HepG2 (cell line): Measurements from ENCODE around the gene TMEM183A. TPM values are rescaled to one million over a fixed set of nuclear protein-coding genes. Genes with fewer than 3 reads are reported as not detected.

ENCODE experiments used
- ARID4A ChIP-seq: sonication (generic); formaldehyde crosslinking; IDR thresholded peaks from 2 replicates; pipeline ENCODE4 v1.5.0; 2020; ENCODE audit warnings: mild to moderate bottlenecking, missing genetic modification reagents, borderline replicate concordance
- CEBPG ChIP-seq: IDR thresholded peaks from 2 replicates; pipeline ENCODE4 v1.6.1; 2016
- JDP2 ChIP-seq: sonication (generic); formaldehyde crosslinking; IDR thresholded peaks from 2 replicates; pipeline ENCODE4 v1.8.1; 2022; ENCODE audit warnings: missing genetic modification reagents, borderline replicate concordance
- MED1 ChIP-seq: sonication (generic); formaldehyde crosslinking; IDR thresholded peaks from 2 replicates; pipeline ENCODE4 v1.4.0; 2020; ENCODE audit warnings: missing genetic modification reagents
- RAD21 ChIP-seq: fragments of 450-650 bp; formaldehyde crosslinking; IDR thresholded peaks from 2 replicates; pipeline ENCODE4 v1.5.0; 2020; ENCODE audit warnings: mild to moderate bottlenecking
- RBAK ChIP-seq: sonication (generic); formaldehyde crosslinking; IDR thresholded peaks from 2 replicates; pipeline ENCODE4 v1.5.1; 2020; ENCODE audit warnings: mild to moderate bottlenecking, missing genetic modification reagents
- RCOR2 ChIP-seq: IDR thresholded peaks from 2 replicates; pipeline ENCODE4 v1.6.1; 2016; ENCODE audit warnings: missing biosample characterization, missing genetic modification reagents
- SAP130 ChIP-seq: IDR thresholded peaks from 2 replicates; pipeline ENCODE4 v1.6.1; 2016; ENCODE audit warnings: low read depth
- TBP ChIP-seq: sonication (generic); formaldehyde crosslinking; IDR thresholded peaks from 2 replicates; pipeline ENCODE4 v1.5.0; 2020; ENCODE audit warnings: missing genetic modification reagents
- TCF7 ChIP-seq: sonication (generic); IDR thresholded peaks from 2 replicates; pipeline ENCODE4 v1.6.1; 2016; ENCODE audit warnings: antibody characterized with exemption, low read depth
- ZBTB10 ChIP-seq: sonication (generic); formaldehyde crosslinking; IDR thresholded peaks from 2 replicates; pipeline ENCODE4 v1.4.0; 2020; ENCODE audit warnings: missing genetic modification reagents, borderline replicate concordance
- ZBTB7B ChIP-seq: sonication (generic); formaldehyde crosslinking; IDR thresholded peaks from 2 replicates; pipeline ENCODE4 v1.4.0; 2020; ENCODE audit warnings: missing genetic modification reagents
- ZFP82 ChIP-seq: sonication (generic); formaldehyde crosslinking; IDR thresholded peaks from 2 replicates; pipeline ENCODE4 v1.5.1; 2020; ENCODE audit warnings: mild to moderate bottlenecking, missing genetic modification reagents, borderline replicate concordance
- ZMAT3 ChIP-seq: sonication (generic); formaldehyde crosslinking; conservative IDR thresholded peaks from 2 replicates; pipeline ENCODE4 v1.7.0; 2021; ENCODE audit warnings: missing genetic modification reagents
- ZNF253 ChIP-seq: sonication (generic); formaldehyde crosslinking; IDR thresholded peaks from 2 replicates; pipeline ENCODE4 v1.8.0; 2022; ENCODE audit warnings: mild to moderate bottlenecking, missing genetic modification reagents, borderline replicate concordance
- ZNF547 ChIP-seq: sonication (generic); formaldehyde crosslinking; IDR thresholded peaks from 2 replicates; pipeline ENCODE4 v1.5.1; 2020; ENCODE audit warnings: mild to moderate bottlenecking, missing genetic modification reagents
- ZNF549 ChIP-seq: sonication (generic); formaldehyde crosslinking; IDR thresholded peaks from 2 replicates; pipeline ENCODE4 v1.5.0; 2020; ENCODE audit warnings: missing genetic modification reagents
- ZNF609 ChIP-seq: sonication (generic); formaldehyde crosslinking; IDR thresholded peaks from 2 replicates; pipeline ENCODE4 v1.4.0; 2020; ENCODE audit warnings: mild to moderate bottlenecking, missing genetic modification reagents, borderline replicate concordance
- ZNF629 ChIP-seq: sonication (generic); formaldehyde crosslinking; conservative IDR thresholded peaks from 2 replicates; pipeline ENCODE4 v1.5.0; 2020; ENCODE audit warnings: missing genetic modification reagents
- ZNF709 ChIP-seq: sonication (generic); formaldehyde crosslinking; IDR thresholded peaks from 2 replicates; pipeline ENCODE4 v1.5.0; 2020; ENCODE audit warnings: mild to moderate bottlenecking, missing genetic modification reagents
- ZNF792 ChIP-seq: IDR thresholded peaks from 2 replicates; pipeline ENCODE4 v1.6.1; 2016
- ZSCAN22 ChIP-seq: sonication (generic); formaldehyde crosslinking; IDR thresholded peaks from 2 replicates; pipeline ENCODE4 v1.4.0; 2020; ENCODE audit warnings: mild to moderate bottlenecking, missing genetic modification reagents
- polyA plus RNA-seq, 8 experiments: library from polyadenylated mRNA; depleted of rRNA in 3 of 8; stranded (reverse) in 7 of 8; unstranded in 1 of 8; fragments of >200 nt; fragmentation: Illumina TruSeq in 4 of 8; extraction: Trizol in 4 of 8; gene quantifications; 2 replicates each; pipeline versions ENCODE4 v1.2.1 to v1.2.3, GENCODE V29; 2011 to 2016; ENCODE audit warnings: low read depth in 4 of 8, missing spikeins in 1 of 8, mixed read lengths in 1 of 8; ENCODE audit not compliant: insufficient read depth in 1 of 8
- total RNA-seq, 5 experiments: library from RNA; depleted of rRNA; stranded (reverse); fragments of >200 nt; fragmentation: Illumina TruSeq; extraction: Trizol; gene quantifications; 2 replicates each; pipeline ENCODE4 v1.2.3, GENCODE V29; 2016; ENCODE audit warnings: low read depth in 1 of 5

Gene TMEM183A
- total and polyA plus RNA-seq, 2 of the 13 experiments (the other 11 are each of a cell fraction or from before 2014, with no cell fraction given): 59.7 to 82.0 TPM

- TF ChIP-seq ZNF609 (CRISPR knock-in tag) (no peak), ZNF549 (CRISPR knock-in tag) (no peak), RBAK (CRISPR knock-in tag) (no peak), TCF7 (no peak), ZBTB10 (no peak), ZNF253 (CRISPR knock-in tag) (no peak), ZSCAN22 (CRISPR knock-in tag) (no peak), JDP2 (CRISPR knock-in tag) (no peak), ZNF709 (CRISPR knock-in tag) (no peak), ZNF792 (no peak), MED1 (0 out of 2 replicates have a peak, but pooled peaks have one; percentile 20), CEBPG (CRISPR knock-in tag) (peak; percentile 41; the same call in 1 of the 2 replicates), RAD21 (CRISPR knock-in tag) (peak; percentile 52), ZFP82 (CRISPR knock-in tag) (no peak), ZBTB7B (CRISPR knock-in tag) (no peak), ARID4A (CRISPR knock-in tag) (peak; percentile 36; the same call in 1 of the 2 replicates), ZMAT3 (no peak), SAP130 (CRISPR knock-in tag) (peak; percentile 72), RCOR2 (CRISPR knock-in tag) (no peak), ZNF629 (no peak), ZNF547 (CRISPR knock-in tag) (no peak), TBP (no peak)
Observed at GRCh38 chr1:202968895-202969295, 38.3 kb upstream of the TMEM183A start (continued).
